SH-SY5Y (cell line): ENCODE measurements around the gene NIPAL4.

ENCODE experiments used
- GATA2 ChIP-seq: IDR thresholded peaks from 2 replicates; pipeline ENCODE4 v1.6.1; 2011; ENCODE audit warnings: mild to moderate bottlenecking, low read depth, low read length
- GATA3 ChIP-seq: IDR thresholded peaks from 2 replicates; pipeline ENCODE4 v1.6.1; 2011; ENCODE audit warnings: low read depth, mild to moderate bottlenecking, low read length, moderate library complexity

DNA sequence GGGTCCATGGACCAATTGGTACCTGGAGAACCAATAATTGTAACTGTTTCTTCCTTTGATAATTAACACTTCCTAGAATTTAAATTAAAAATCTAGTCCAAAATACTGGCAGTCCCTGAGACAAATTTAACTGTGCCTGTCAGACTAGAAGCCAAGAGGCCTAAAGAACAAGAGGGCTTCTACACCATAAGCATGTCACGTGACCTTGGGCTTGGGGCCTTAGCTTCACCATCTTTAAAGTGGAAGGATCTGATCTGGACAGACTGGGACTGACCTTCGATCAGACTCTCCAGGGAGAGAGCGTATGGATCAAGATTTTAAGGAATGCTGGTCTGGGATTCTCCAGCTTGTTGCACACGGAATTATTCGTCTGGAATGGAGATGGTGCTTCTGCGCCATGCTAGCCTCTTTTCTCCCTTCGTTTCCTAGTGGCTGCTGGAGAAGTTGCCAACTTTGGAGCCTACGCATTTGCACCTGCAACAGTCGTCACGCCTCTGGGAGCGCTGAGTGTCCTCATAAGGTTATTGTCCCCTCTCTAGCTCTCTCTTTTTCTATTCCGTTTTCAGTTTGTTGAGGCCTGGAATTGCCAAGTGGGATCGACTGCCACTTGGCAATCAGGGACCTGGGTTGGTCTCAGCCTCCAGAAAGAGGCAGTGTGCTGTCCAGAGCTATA, 8.4 kb downstream of the NIPAL4 start:
- TF ChIP-seq GATA2 (no peak), GATA3 (no peak)
